ENCODE measurements around the gene NFKBIE.

Gene NFKBIE

GRCh38 chr6:44227148-44227793, 38.1 kb downstream of the NFKBIE start:
- Histone ChIP-seq H3K9me3 (ENCODE audit: severe bottlenecking) (no peaks in the 10 kb centered on the region), H3K4me3 (ENCODE audit: low read depth, low read length) (no peak overlapping the region), H3K36me3 (peaks cover 58% of the 10 kb centered on the region), H3K27me3 (ENCODE audit: insufficient read depth, low read depth, severe bottlenecking) (no peaks in the 10 kb centered on the region), H3K27ac (no peak overlapping the region)
- DNase-seq: no peak
- no peak for TF ChIP-seq CTCF (IDR thresholded peaks at IDR 0.05; ENCODE audit: low read depth, low read length)

- no peak overlapping the region for H3K4me3 ChIP-seq (ENCODE audit: low read depth, low read length)
- DNase-seq: no peak
Observed at GRCh38 chr6:44226368-44227147, 38.8 kb downstream of the NFKBIE start.

GRCh38 chr6:44225579-44226325, 39.6 kb downstream of the NFKBIE start:
- H3K4me3 ChIP-seq (ENCODE audit: low read depth, low read length): no peak overlapping the region
- no peaks in the 10 kb centered on the region for H3K9me3 ChIP-seq (ENCODE audit: severe bottlenecking)
- H3K27ac ChIP-seq: no peak overlapping the region; the same call in 1 of the 2 replicates
- TF ChIP-seq CTCF (IDR thresholded peaks at IDR 0.05; ENCODE audit: low read depth, low read length): no peak
- H3K36me3 ChIP-seq: peaks cover 47% of the 10 kb centered on the region
- no peaks in the 10 kb centered on the region for H3K27me3 ChIP-seq (ENCODE audit: insufficient read depth, low read depth, severe bottlenecking)
- no peak for DNase-seq

More at GRCh38 chr6:44226368-44227147, 38.8 kb downstream of the NFKBIE start:
- Histone ChIP-seq H3K9me3 (ENCODE audit: severe bottlenecking) (no peaks in the 10 kb centered on the region), H3K27ac (peak overlapping the region; percentile 17), H3K36me3 (peaks cover 51% of the 10 kb centered on the region), H3K27me3 (ENCODE audit: insufficient read depth, low read depth, severe bottlenecking) (no peaks in the 10 kb centered on the region)
- TF ChIP-seq CTCF (IDR thresholded peaks at IDR 0.05; ENCODE audit: low read depth, low read length): no peak

- no peak for DNase-seq
- H3K36me3 ChIP-seq: peaks cover 39% of the 10 kb centered on the region
- peak overlapping the region; percentile 7; the same call in 1 of the 2 replicates for H3K27ac ChIP-seq
- H3K4me3 ChIP-seq (ENCODE audit: low read depth, low read length): no peak overlapping the region
- no peaks in the 10 kb centered on the region for H3K9me3 ChIP-seq (ENCODE audit: severe bottlenecking)
- no peak for TF ChIP-seq CTCF (IDR thresholded peaks at IDR 0.05; ENCODE audit: low read depth, low read length)
- no peaks in the 10 kb centered on the region for H3K27me3 ChIP-seq (ENCODE audit: insufficient read depth, low read depth, severe bottlenecking)
Observed at GRCh38 chr6:44224965-44225305, 40.4 kb downstream of the NFKBIE start.

GRCh38 chr6:44224029-44224964, 41.1 kb downstream of the NFKBIE start:
- Histone ChIP-seq H3K4me3 (ENCODE audit: low read depth, low read length) (peak overlapping the region; percentile 52), H3K27ac (peak overlapping the region; percentile 91), H3K9me3 (ENCODE audit: severe bottlenecking) (no peaks in the 10 kb centered on the region), H3K27me3 (ENCODE audit: insufficient read depth, low read depth, severe bottlenecking) (no peaks in the 10 kb centered on the region), H3K36me3 (peaks cover 33% of the 10 kb centered on the region)
- TF ChIP-seq CTCF (IDR thresholded peaks at IDR 0.05; ENCODE audit: low read depth, low read length): peak; percentile 65
- peak; percentile 66 for DNase-seq

Measured in WERI-Rb-1 (cell line).